ENCODE results near the gene CCL21.

Gene CCL21

GRCh38 chr9:34717996-34718614, 8.2 kb upstream of the CCL21 start:
- TF ChIP-seq CTCF (IDR thresholded peaks at IDR 0.05; ENCODE audit: control insufficient read depth, extremely low read depth, insufficient read depth) = no peak
- no peak overlapping the region for H3K4me3 ChIP-seq (ENCODE audit: low read depth, low read length)
- DNase-seq (ENCODE audit: low read depth) = no peak

GRCh38 chr9:34716711-34717110, 6.8 kb upstream of the CCL21 start:
- H3K4me3 ChIP-seq (ENCODE audit: low read depth, low read length) = no peak overlapping the region
- no peak for TF ChIP-seq CTCF (IDR thresholded peaks at IDR 0.05; ENCODE audit: control insufficient read depth, extremely low read depth, insufficient read depth)
- DNase-seq (ENCODE audit: low read depth) = no peak

- H3K4me3 ChIP-seq (ENCODE audit: low read depth, low read length) = no peak overlapping the region
- DNase-seq (ENCODE audit: low read depth) = no peak
- TF ChIP-seq CTCF (IDR thresholded peaks at IDR 0.05; ENCODE audit: control insufficient read depth, extremely low read depth, insufficient read depth) = no peak
Measured at GRCh38 chr9:34715639-34716215, 5.8 kb upstream of the CCL21 start.

GRCh38 chr9:34714007-34714406, 4.1 kb upstream of the CCL21 start:
- H3K4me3 ChIP-seq (ENCODE audit: low read depth, low read length) = no peak overlapping the region
- TF ChIP-seq CTCF (IDR thresholded peaks at IDR 0.05; ENCODE audit: control insufficient read depth, extremely low read depth, insufficient read depth) = no peak
- DNase-seq (ENCODE audit: low read depth) = no peak

GRCh38 chr9:34712140-34712539, 2.2 kb upstream of the CCL21 start:
- TF ChIP-seq CTCF (IDR thresholded peaks at IDR 0.05; ENCODE audit: control insufficient read depth, extremely low read depth, insufficient read depth) = no peak
- DNase-seq (ENCODE audit: low read depth) = no peak
- H3K4me3 ChIP-seq (ENCODE audit: low read depth, low read length) = no peak overlapping the region

GRCh38 chr9:34709196-34709978, 549 bp downstream of the CCL21 start:
- H3K4me3 ChIP-seq (ENCODE audit: low read depth, low read length) = no peak overlapping the region
- TF ChIP-seq CTCF (IDR thresholded peaks at IDR 0.05; ENCODE audit: control insufficient read depth, extremely low read depth, insufficient read depth) = no peak
- no peak for DNase-seq (ENCODE audit: low read depth)
